Activated CD8-positive, alpha-beta memory T cell treated with anti-CD3 and anti-CD28 coated beads for 24 hours (primary cell): Measurements from ENCODE around the gene SORCS2.

Experiments used
- DNase-seq: peaks from one replicate; pipeline ENCODE4 v3.0.0-alpha.2; 2020

The SORCS2 gene

GRCh38 chr4:7362862-7363430 is 170.6 kb downstream of the SORCS2 start:
- no peak for DNase-seq

- no peak for DNase-seq
Measured at GRCh38 chr4:7364979-7365378, 172.6 kb downstream of the SORCS2 start.

GRCh38 chr4:7365462-7366179 is 173.3 kb downstream of the SORCS2 start:
- DNase-seq: no peak

- DNase-seq: no peak
Measured at GRCh38 chr4:7366180-7366945, 174.0 kb downstream of the SORCS2 start.

- no peak for DNase-seq
Measured at GRCh38 chr4:7366954-7367353, 174.6 kb downstream of the SORCS2 start.

- no peak for DNase-seq
Measured at GRCh38 chr4:7367406-7367805, 175.1 kb downstream of the SORCS2 start.

GRCh38 chr4:7367864-7368277 is 175.5 kb downstream of the SORCS2 start:
- DNase-seq: no peak

GRCh38 chr4:7368296-7368695 is 176.0 kb downstream of the SORCS2 start:
- no peak for DNase-seq

- no peak for DNase-seq
Measured at GRCh38 chr4:7369511-7369910, 177.2 kb downstream of the SORCS2 start.

GRCh38 chr4:7370038-7370437 is 177.7 kb downstream of the SORCS2 start:
- no peak for DNase-seq

- no peak for DNase-seq
Measured at GRCh38 chr4:7371210-7371941, 179.0 kb downstream of the SORCS2 start.

- DNase-seq: no peak
Measured at GRCh38 chr4:7372673-7373072, 180.3 kb downstream of the SORCS2 start.

GRCh38 chr4:7374571-7374970 is 182.2 kb downstream of the SORCS2 start:
- no peak for DNase-seq

- no peak for DNase-seq
Measured at GRCh38 chr4:7375427-7375826, 183.1 kb downstream of the SORCS2 start.

GRCh38 chr4:7377223-7377865 is 185.0 kb downstream of the SORCS2 start:
- DNase-seq: no peak

GRCh38 chr4:7379186-7379585 is 186.8 kb downstream of the SORCS2 start:
- no peak for DNase-seq

- DNase-seq: no peak
Measured at GRCh38 chr4:7379719-7380118, 187.4 kb downstream of the SORCS2 start.

GRCh38 chr4:7381221-7381889 is 189.0 kb downstream of the SORCS2 start:
- no peak for DNase-seq

GRCh38 chr4:7381890-7382633 is 189.7 kb downstream of the SORCS2 start:
- no peak for DNase-seq

GRCh38 chr4:7382634-7383014 is 190.3 kb downstream of the SORCS2 start:
- DNase-seq: no peak

GRCh38 chr4:7383266-7383665 is 190.9 kb downstream of the SORCS2 start:
- DNase-seq: no peak
